Stimulated activated CD8-positive, alpha-beta memory T cell treated with anti-CD3 and anti-CD28 coated beads, Interleukin-7, amount 100 ng/mL, for 48 hours (primary cell): ENCODE measurements around the gene PADI6.

Experiments
- DNase-seq, 2 donors: peaks; one replicate each; pipeline ENCODE4 v3.0.0-alpha.2; 2020; ENCODE audit warnings: low read depth in 1 of 2; ENCODE audit errors: extremely low read depth in 1 of 2

Gene PADI6

DNA sequence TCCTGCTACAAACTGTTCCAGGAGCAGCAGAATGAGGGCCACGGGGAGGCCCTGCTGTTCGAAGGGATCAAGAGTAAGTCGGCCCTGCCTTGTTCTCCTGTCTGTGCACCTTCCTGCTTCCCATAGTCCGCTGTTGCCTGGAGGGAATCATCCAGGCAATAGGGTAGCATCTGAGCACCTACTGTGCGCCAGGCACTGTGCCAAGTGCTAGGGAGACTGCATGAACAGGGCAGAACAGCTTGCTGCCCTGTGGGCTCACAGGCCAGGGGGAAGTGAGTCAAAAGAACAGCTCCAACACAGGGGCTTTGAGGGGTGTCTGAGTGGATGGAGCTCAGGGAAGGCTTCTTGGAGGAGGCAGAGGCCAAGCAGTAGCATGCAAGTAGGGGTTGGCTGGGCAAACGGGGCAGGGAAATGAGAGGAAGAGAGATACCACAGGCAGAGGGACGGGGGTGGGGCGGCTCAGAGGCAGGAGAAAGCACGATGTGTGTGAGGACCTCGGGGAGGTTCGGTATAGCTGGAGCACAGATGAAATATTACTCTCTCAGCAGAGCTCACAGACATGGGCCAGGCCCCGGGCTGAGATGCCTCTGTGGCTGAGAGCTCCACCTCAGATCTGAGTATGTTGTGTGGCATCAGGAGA lies 15.5 kb upstream of the PADI6 start:
- no peak for DNase-seq

GRCh38 chr1:17358557-17358956 lies 13.4 kb upstream of the PADI6 start:
- no peak for DNase-seq

- DNase-seq, result no peak
Measured at GRCh38 chr1:17359031-17359430, 13.0 kb upstream of the PADI6 start.

- DNase-seq, result no peak
Measured at GRCh38 chr1:17359808-17360207, 12.2 kb upstream of the PADI6 start.

DNA sequence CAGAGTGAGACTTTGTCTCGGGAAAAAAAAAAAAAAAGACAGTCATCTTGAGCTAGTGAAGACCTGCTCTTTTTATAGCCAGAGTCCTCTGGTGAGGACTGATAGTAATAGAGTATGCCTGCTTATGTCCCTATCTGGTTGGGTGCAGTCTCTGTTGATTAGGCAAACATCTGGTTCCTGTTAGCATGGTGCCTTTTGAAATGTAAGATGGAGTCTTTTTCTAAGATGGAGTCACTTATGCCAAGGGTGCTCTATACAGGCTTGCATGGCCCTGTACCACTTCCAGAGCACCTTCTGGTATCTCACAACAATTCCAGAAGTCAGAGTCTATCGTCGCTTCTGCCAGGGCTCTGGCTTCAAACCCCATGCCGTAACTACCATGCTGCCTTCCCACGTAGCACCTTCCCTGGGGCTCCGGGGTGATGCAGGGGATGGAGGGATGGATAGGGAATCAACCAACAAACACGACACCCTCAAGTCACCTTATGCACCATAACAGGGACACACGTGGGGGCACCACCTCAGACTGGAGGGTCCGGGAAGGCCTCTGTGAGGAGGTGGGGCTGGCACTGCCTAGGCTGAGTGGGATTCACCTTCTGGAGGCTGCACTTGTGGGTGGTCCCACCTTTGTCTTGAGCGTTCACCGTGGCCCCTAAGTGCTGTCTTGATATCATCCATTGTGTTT lies 11.6 kb upstream of the PADI6 start:
- no peak for DNase-seq

DNA sequence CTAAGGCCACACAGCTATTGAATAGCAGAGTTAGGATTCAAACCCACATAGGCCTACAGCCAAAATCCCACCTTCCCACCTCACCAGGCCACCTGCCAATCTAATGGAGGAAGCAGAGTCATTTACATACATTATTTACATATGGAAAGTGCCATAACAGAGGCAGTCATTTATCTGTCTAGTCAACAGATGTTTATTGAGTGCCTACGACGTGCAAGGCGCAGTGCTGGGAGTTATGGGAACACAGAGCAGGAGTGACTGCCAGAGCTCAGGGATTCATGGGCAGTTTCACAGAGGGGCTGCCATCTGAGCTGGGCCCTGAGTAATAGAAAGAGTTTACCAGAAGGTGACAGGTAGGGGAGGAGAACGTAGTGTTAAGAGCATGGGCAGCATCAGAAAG lies 10.3 kb upstream of the PADI6 start:
- no peak for DNase-seq

- no peak for DNase-seq
Measured at GRCh38 chr1:17363351-17363750, 8.6 kb upstream of the PADI6 start.

- DNase-seq, result no peak
Measured at GRCh38 chr1:17363771-17364170, 8.2 kb upstream of the PADI6 start.

DNA sequence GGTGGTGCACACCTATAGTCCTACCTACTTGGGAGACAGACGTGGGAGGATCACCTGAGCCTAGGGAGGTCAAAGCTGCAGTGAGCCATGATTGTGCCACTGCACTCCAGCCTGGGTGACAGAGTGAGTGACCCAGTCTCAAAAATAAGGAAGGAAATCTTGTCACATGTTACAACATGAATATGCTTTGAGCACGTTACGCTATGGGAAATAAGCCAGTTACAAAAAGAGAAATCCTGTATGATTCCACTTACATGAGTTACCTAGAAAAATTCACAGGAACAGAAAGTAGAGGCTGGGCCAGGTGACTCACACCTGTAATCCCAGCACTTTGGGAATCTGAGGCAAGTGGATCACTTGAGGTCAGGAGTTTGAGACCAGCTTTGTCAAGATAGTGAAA lies 6.7 kb upstream of the PADI6 start:
- no peak for DNase-seq

DNA sequence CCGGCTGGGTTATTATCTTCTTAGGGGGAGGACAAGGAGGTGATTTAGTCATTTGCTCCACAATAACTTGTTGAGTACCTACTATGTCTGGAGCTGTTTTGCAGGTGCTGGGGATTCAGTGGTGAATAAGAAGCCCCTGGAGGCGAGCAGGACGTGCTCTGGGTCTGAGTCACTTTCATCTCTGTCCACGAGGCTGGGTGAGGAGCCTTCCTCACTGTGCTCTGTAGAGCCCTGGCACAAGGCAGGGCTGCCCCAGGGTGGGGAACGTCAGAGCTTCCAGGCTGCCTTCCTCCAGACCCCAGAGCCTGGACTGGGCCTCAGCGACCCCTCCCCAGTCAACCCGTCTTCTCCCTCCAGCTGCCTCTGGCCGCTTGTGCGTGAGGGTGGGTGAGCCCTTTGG lies 2.5 kb upstream of the PADI6 start:
- no peak for DNase-seq

DNA sequence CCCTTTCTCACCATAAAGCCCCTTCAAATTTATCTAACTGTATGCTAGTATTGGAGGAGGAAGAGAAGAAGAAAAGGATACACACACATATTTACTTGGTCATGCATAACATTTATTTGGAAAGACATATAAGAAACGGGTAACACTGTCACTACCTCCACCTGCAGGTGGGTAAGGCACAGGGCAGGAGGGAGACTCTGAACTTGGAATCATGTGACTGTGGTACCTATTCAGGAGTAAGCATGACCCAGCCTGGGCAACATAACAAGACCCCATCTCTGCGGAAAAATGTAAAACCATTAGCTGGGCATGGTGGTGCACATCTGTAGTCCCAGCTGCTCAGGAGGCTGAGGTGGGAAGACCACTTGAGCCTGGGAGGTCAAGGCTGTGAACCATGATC lies 1.4 kb upstream of the PADI6 start:
- no peak for DNase-seq

DNA sequence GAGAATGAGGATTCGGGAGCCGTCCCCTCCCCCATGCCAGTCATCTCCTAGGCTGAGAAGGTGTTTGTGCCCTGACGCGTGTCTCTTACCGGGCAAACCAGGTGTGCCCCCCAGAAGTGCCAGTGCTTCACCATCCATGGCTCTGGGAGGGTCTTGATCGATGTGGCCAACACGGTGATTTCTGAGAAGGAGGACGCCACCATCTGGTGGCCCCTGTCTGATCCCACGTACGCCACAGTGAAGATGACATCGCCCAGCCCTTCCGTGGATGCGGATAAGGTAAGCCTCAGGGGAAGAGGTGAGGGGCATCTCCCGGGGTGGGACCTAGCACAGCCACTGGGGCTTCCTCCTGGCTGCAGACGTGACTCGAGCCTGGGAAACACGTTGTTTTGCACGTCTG lies 959 bp downstream of the PADI6 start:
- DNase-seq, result no peak

DNA sequence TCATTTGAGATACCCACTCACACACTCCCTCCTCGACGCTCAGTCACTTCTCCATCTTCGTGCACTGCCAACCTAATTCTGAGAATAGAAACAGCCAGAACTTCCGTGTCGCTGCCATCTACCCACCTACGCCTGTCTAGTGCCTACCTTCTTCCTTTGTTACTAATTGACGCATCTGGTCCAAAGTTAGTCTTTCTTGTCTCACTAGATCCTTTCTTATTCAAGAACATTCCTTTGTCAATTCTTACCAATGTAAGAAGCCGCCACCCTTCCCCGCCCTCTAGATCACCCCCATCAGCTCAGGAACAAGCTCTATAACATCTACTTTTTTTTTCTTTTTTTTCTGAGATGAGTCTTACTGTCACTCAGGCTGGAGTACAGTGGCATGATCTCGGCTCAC lies 3.7 kb downstream of the PADI6 start:
- DNase-seq, result no peak

DNA sequence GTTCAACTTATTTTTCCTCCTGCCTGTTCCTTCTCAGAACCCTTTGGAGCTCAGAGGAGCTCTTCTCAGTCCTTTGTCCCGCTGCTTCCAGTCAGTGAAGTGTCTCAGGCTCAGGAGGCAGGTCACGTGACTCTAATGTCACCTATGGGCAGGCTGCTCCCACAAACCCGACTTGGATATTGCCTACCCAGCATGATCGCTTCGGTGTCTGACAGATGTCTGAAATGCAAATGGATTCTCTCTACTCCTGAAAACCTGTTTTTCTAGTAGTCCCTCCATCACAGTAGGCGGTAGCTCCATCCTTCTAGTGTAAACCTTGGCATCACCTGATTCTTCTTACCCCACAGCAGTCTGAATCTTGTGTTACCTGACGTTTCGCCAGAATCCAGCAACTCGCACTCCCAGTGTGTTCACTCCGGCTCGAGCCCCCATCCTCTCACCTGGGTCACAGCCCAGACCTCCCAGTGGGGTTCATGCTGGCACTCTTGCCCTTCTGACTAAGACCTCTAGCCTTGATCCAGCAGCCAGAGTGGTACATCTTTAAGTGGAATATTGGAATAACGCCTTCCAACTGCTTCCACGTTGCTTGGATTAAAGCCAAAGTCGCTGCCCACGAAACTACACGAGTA lies 5.4 kb downstream of the PADI6 start:
- no peak for DNase-seq

GRCh38 chr1:17381161-17381560 lies 9.2 kb downstream of the PADI6 start:
- DNase-seq, result no peak

GRCh38 chr1:17392199-17392740 lies 20.3 kb downstream of the PADI6 start:
- no peak for DNase-seq

GRCh38 chr1:17393230-17393629 lies 21.2 kb downstream of the PADI6 start:
- DNase-seq, result no peak

DNA sequence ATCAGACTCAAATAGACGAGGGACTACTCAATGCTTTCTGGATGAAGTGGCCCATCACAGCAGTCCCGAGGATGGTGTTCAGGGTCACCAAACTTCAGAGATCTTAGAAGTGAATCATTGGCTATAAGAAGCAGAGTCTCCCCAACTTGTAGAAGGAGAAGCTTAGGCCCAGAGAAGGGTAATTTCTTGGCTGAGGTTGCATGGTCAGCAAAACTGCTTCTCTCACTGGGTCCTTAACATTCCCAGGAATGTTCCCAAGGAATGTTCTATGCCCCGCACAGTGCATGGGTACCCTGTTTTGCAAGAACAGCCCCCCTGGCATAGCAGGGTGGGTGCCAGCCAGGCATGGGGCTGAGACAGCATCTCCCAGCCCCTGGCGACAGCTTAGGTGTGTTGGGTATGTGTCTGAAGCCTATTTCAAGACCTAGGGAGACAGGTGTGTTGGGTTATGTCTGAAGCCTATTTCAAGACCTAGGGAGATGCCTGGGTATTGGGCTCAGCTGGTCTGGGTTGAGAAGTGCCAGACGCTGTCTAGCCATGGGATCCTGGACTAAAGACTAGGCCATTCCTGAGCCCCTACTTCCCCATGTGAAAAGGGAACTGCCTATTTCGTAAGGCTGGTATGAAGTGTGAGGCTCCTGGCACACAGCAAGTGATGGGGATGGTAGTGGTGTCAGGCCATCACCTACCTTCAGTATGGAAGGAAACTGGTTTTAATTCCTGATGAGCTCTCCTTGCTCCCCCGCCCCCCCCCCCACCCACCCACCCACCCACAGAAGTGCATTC lies 26.1 kb downstream of the PADI6 start:
- no peak for DNase-seq

DNA sequence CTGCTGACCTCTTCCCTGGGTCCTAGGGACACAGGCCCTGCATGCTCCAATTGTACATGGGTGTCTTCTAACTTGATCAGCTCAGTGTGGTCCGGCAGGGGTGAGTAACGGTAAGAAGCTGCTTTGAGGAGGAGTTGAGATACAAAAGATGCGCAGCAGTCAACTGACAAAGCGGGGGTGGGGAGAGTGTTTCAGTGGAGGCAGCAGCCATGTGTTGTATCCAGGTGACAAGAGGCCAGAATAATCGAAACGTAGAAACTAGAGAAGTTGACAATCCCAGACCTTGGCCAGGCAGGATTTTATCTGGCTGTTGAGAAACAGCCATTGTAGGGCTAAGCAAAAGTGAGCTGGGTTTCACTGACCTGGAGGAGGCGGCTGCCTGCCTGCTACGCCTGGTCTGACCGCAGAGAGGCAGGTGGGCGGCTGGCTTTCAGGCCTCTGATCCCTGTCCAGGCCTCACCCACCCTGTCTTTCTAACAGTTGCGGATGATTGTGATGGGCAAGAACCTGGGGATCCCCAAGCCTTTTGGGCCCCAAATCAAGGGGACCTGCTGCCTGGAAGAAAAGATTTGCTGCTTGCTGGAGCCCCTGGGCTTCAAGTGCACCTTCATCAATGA lies 28.8 kb downstream of the PADI6 start:
- no peak for DNase-seq

- no peak for DNase-seq
Measured at GRCh38 chr1:17401841-17402240, 29.8 kb downstream of the PADI6 start.

DNA sequence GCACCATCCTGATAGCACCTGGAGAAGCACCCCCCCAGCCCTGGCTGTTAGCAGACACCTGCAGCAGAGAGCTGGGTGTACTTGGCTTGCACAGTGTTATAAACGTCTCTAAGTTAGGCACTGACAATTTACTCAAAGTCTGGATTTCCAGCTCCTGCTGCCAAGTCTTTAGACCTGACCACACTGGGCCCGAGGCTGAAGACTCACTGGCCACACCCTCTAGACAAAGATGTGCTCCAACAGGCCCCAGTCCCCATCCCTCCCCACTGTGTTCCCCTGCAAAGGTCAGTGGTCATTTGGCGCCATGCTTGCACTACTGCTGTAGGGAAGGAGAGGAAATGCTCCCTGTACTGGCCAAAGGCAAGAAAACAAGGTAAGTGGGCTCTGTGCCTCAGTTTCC lies 31.1 kb downstream of the PADI6 start:
- DNase-seq, result no peak
